Measurements from ENCODE around the gene PMS2.
"Not testable (repeated sequence)": the region's sequence is repeated elsewhere in the genome, so short reads cannot be mapped to it uniquely, and the experiment has no call there.

DNA sequence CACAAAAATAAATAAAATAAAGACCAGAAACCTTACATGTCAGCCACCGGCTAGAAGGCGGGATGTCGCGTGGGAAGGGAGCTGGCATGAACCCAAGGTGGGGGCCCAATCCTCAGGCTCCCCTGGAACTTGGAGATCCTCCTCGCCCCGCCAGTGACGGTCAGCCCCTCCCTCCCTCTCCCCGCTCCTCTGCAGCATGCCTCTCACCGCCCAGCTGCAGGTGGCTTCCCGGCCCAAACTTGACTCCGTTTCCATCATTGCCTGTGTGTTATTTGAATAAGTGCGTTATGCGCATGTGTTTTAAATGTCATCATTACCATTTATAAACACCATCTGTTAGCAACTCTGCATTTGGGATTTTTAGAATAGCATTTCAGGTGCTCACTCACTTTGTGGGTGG, 45.6 kb downstream of the PMS2 start:
- TF ChIP-seq, protein P1, sequence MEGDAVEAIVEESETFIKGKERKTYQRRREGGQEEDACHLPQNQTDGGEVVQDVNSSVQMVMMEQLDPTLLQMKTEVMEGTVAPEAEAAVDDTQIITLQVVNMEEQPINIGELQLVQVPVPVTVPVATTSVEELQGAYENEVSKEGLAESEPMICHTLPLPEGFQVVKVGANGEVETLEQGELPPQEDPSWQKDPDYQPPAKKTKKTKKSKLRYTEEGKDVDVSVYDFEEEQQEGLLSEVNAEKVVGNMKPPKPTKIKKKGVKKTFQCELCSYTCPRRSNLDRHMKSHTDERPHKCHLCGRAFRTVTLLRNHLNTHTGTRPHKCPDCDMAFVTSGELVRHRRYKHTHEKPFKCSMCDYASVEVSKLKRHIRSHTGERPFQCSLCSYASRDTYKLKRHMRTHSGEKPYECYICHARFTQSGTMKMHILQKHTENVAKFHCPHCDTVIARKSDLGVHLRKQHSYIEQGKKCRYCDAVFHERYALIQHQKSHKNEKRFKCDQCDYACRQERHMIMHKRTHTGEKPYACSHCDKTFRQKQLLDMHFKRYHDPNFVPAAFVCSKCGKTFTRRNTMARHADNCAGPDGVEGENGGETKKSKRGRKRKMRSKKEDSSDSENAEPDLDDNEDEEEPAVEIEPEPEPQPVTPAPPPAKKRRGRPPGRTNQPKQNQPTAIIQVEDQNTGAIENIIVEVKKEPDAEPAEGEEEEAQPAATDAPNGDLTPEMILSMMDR (IDR thresholded peaks at IDR 0.05; ENCODE audit: low read depth, low read length, poor library complexity, severe bottlenecking) = not testable (repeated sequence)
- not testable (repeated sequence) for TF ChIP-seq EZH2phosphoT487 (IDR thresholded peaks at IDR 0.05; ENCODE audit: borderline replicate concordance, low read length)
